Measurements from ENCODE around the gene CPNE8. TPM values are rescaled to one million over a fixed set of nuclear protein-coding genes. Genes with fewer than 3 reads are reported as not detected.

Gene CPNE8
- polyA plus RNA-seq, 1 donor (not counting 4 experiments of a cell fraction or from before 2014, with no cell fraction given): 25.7 TPM

DNA sequence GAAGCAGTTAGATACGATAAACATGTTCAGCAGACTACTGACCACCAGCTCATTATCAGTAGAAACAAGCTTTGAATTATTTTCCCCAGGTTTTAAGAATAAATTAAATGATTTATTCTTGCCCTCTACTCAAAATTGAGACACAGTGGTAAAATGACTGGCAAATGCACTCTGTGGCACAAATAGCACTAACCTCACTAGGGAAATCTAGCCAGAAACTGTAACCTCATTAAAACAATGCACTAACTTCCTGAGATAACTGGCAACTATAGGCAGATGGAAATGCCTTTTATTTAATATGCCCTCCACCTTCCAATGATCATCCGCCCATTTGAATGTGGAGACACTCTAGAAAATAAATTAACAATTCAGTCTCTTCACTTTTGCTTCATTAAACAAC, 33.2 kb downstream of the CPNE8 start:
- FAIRE-seq (no peak), DNase-seq (ENCODE audit: low read depth, low spot score) (no peak)
- no peak for TF ChIP-seq EZH2 (IDR thresholded peaks at IDR 0.05; ENCODE audit: low read length)
- TF ChIP-seq, protein P1, sequence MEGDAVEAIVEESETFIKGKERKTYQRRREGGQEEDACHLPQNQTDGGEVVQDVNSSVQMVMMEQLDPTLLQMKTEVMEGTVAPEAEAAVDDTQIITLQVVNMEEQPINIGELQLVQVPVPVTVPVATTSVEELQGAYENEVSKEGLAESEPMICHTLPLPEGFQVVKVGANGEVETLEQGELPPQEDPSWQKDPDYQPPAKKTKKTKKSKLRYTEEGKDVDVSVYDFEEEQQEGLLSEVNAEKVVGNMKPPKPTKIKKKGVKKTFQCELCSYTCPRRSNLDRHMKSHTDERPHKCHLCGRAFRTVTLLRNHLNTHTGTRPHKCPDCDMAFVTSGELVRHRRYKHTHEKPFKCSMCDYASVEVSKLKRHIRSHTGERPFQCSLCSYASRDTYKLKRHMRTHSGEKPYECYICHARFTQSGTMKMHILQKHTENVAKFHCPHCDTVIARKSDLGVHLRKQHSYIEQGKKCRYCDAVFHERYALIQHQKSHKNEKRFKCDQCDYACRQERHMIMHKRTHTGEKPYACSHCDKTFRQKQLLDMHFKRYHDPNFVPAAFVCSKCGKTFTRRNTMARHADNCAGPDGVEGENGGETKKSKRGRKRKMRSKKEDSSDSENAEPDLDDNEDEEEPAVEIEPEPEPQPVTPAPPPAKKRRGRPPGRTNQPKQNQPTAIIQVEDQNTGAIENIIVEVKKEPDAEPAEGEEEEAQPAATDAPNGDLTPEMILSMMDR (optimal IDR thresholded peaks at IDR 0.05 in 1 of 3, IDR thresholded peaks at IDR 0.05 in 1 of 3, conservative IDR thresholded peaks at IDR 0.05 in 1 of 3; ENCODE audit: extremely low read depth in 1 of 3, insufficient read depth in 2 of 3, low read length in 3 of 3): no peak
- H3K4me1 ChIP-seq (ENCODE audit: control insufficient read depth, extremely low read depth, insufficient read depth, low read length): no peaks in the 10 kb centered on the region
- no peaks in the 10 kb centered on the region for H3K9me3 ChIP-seq (ENCODE audit: control insufficient read depth, low read depth, low read length)
- peaks cover 3% of the 10 kb centered on the region for H3K79me2 ChIP-seq (ENCODE audit: control insufficient read depth, insufficient read depth, low read length)
- H3K4me2 ChIP-seq (ENCODE audit: control insufficient read depth, extremely low read depth, insufficient read depth, low read depth, low read length): no peak overlapping the region
- dilution Hi-C loops (cut with MboI; ENCODE audit: extremely low pct_ligation_motif_present, low sequenced_read_pairs): no loop called here
- no peaks in the 10 kb centered on the region for H3K36me3 ChIP-seq (ENCODE audit: control insufficient read depth in 2 of 2, extremely low read depth in 1 of 2, insufficient read depth in 2 of 2, low read length in 2 of 2)
- H3K27me3 ChIP-seq (ENCODE audit: control insufficient read depth, extremely low read depth, insufficient read depth, low read length): no peaks in the 10 kb centered on the region
- H3K9me1 ChIP-seq (ENCODE audit: control insufficient read depth, extremely low read depth, insufficient read depth, low read length): no peaks in the 10 kb centered on the region
- H2AFZ ChIP-seq (ENCODE audit: control insufficient read depth, low read length): no peak overlapping the region
- H3K9ac ChIP-seq (ENCODE audit: control insufficient read depth, extremely low read depth, insufficient read depth, low read length): no peak overlapping the region
- no peak overlapping the region for H3K4me3 ChIP-seq (ENCODE audit: control insufficient read depth in 2 of 3, extremely low read depth in 1 of 3, insufficient read depth in 2 of 3, low read depth in 1 of 3, low read length in 3 of 3)
- no peak overlapping the region for H3K27ac ChIP-seq (ENCODE audit: control insufficient read depth, insufficient read depth, low read length)
- no peaks in the 10 kb centered on the region for H4K20me1 ChIP-seq (ENCODE audit: control insufficient read depth, extremely low read depth, insufficient read depth, low read length)

DNA sequence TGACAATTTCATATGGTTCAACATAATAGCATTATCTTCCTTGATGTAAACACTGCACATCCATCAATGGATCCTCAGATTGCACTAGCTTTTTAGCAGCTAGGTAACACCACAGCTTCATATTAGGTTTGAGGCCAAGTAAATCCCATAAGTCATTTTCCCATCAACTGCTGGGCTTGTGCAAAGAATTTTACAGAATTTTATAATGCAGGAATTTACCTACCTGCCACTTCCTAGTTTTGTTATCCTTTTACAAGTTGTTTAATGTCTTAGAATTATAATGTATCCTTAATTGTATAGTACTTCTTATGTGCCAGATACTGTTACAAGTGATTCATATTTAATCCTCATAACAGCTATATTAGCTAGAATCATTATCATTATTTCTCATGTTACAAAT, 36.4 kb downstream of the CPNE8 start:
- FAIRE-seq: no peak
- Histone ChIP-seq H3K79me2 (ENCODE audit: control insufficient read depth, insufficient read depth, low read length) (no peaks in the 10 kb centered on the region), H4K20me1 (ENCODE audit: control insufficient read depth, extremely low read depth, insufficient read depth, low read length) (no peaks in the 10 kb centered on the region)

More for the DNA sequence above, 36.4 kb downstream of the CPNE8 start:
- Histone ChIP-seq H3K36me3 (ENCODE audit: control insufficient read depth in 2 of 2, extremely low read depth in 1 of 2, insufficient read depth in 2 of 2, low read length in 2 of 2) (no peaks in the 10 kb centered on the region), H3K27ac (ENCODE audit: control insufficient read depth, insufficient read depth, low read length) (no peak overlapping the region), H3K9ac (ENCODE audit: control insufficient read depth, extremely low read depth, insufficient read depth, low read length) (no peak overlapping the region), H3K4me2 (ENCODE audit: control insufficient read depth, extremely low read depth, insufficient read depth, low read depth, low read length) (no peak overlapping the region), H3K27me3 (ENCODE audit: control insufficient read depth, extremely low read depth, insufficient read depth, low read length) (no peaks in the 10 kb centered on the region), H2AFZ (ENCODE audit: control insufficient read depth, low read length) (no peak overlapping the region), H3K4me3 (ENCODE audit: control insufficient read depth in 2 of 3, extremely low read depth in 1 of 3, insufficient read depth in 2 of 3, low read depth in 1 of 3, low read length in 3 of 3) (no peak overlapping the region), H3K4me1 (ENCODE audit: control insufficient read depth, extremely low read depth, insufficient read depth, low read length) (no peaks in the 10 kb centered on the region), H3K9me1 (ENCODE audit: control insufficient read depth, extremely low read depth, insufficient read depth, low read length) (no peaks in the 10 kb centered on the region), H3K9me3 (ENCODE audit: control insufficient read depth, low read depth, low read length) (no peaks in the 10 kb centered on the region)
- dilution Hi-C loops (cut with MboI; ENCODE audit: extremely low pct_ligation_motif_present, low sequenced_read_pairs): no loop called here
- DNase-seq (ENCODE audit: low read depth, low spot score): no peak
- TF ChIP-seq, protein P1 (optimal IDR thresholded peaks at IDR 0.05 in 1 of 3, IDR thresholded peaks at IDR 0.05 in 1 of 3, conservative IDR thresholded peaks at IDR 0.05 in 1 of 3; ENCODE audit: extremely low read depth in 1 of 3, insufficient read depth in 2 of 3, low read length in 3 of 3): no peak
- TF ChIP-seq EZH2 (IDR thresholded peaks at IDR 0.05; ENCODE audit: low read length): no peak
